HG03095 (cell line): Measurements from ENCODE around the gene FTO.

Experiments
- ATAC-seq: cut with Tn5 transposase; IDR thresholded peaks from one replicate; pipeline ENCODE4 v1.9.1; 2021; ENCODE audit warnings: moderate library complexity; ENCODE audit not compliant: unreplicated experiment

Gene FTO

DNA sequence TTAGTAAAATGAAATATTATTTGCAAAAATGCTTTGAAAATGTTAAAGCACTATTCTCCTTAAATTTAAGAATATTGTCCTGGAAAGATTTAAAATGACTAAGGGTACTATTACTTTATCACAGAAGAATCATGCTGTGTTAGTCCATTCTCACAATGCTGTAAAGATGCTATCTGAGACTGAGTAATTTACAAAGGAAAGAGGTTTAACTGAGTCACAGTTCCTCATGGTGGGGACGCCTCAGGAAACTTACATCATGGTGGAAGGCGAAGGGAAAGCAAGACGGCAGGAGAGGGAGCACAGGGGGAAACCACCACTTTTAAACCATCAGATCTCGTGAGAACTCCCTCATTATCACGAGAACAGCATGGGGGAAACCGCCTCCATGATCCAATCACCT lies 337.0 kb downstream of the FTO start:
- no peak for ATAC-seq

DNA sequence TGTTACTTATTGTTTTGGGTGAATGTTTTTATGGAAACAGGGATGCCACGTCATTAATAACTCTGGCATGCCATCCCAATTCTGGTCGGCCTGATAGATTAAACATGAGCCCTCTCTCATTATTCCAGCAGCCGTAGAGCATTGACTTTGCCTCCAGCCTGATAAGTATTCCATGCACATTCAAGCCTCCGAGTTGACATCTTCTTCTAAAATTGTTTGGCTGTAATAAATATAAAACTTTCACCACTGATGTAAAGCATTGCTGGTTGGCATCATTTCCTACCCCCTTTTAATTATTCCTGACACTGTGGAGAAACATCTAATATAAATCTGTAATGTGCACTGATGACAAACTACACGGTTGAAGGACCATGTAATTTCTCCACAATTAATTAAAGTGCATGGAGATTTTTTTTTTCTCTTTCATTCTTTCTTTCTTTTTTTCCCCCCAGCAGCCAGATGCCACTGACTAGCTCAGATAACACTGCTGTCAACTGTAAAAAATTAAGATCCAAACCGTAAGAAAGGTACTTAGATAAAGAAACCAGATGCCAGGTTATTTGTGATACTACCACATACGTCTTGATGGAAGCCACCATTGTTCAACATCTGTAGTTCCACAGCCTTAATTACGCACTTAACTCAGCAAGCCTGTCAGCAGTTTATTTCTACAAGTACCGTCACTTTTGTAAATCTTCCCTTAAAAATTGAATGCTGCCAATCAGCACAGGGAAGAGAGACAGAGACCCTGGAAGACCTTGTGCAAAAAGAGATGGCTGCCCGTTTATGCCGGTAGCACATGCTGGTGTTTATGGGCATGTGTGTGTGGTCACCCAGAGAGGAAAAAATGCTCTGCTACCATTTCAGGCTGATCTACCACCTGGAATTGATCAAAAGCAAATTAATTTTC lies 344.9 kb downstream of the FTO start:
- no peak for ATAC-seq

DNA sequence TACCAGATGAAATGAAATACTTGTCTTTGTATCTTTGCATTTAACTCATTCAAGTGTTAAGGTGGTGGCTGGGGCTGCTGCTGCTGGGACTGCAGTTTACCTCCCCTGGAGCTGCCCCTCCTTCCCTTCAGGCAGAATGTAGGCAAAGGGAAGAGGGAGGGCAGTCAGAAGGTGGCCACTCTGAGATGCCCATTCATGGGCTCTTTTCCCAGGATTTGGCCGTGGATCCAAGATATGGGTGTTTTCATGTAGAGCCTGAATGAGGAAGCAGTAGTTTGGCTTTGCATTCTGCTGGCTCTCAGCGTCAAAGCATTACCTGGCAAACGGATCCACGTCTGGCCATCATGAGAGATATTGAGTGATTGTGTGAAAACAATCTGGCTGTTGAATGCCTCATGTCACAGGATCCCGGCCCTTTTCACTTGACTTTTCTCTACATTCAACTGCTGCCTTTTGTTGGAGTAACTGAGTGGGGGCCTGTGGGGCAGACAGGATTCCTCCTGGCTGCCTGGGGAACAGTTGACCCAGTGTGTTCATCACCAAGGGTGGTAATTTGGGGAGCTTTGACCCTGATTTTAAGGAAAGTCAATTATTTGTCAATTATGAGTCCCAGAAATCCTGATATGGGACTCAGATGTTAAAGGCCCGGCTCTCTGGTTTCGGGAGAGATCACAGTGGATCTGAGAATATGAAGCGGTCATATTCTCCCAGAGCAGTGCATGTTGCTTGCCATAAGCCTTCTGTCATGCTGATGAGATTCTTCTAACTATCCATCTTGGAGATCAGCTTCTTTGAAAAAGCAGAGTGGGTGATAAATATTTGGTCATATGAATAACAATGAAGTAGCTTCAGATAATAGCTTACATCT lies 345.9 kb downstream of the FTO start:
- ATAC-seq: no peak

DNA sequence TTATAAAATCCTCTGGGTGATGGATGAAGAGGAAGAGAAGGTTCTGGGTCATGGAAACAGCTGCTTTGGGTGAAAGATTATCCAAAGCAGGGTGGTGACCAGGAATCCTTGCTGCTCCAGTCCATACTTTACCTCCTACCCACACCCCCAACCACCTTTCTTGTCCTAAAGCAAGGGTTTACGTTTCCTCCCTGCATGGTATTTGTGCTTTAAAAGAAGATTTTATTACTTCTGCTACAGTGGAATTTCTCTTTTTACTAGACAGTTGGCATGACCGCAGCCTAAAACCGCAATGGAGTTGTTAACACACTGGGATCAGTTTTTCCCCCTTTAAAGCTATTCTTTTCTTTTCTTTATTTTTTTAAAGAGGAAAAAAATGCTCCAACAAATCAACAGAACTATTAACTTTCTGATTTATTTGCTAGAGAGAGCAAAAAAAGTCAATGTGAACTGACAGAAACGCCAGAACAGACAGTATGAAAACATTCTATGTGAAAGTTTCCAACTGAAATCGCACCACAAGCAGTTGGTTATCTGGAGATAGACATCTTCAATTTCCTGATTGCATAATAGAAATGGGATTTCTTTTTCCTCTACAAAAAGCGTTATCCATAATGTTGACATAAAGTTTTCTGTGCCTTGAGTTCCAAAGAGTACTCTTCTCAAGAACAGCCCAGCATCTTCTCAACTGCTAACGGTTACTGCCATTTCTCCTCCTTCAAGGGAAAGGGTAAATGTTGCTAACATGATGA lies 346.7 kb downstream of the FTO start:
- ATAC-seq: no peak

DNA sequence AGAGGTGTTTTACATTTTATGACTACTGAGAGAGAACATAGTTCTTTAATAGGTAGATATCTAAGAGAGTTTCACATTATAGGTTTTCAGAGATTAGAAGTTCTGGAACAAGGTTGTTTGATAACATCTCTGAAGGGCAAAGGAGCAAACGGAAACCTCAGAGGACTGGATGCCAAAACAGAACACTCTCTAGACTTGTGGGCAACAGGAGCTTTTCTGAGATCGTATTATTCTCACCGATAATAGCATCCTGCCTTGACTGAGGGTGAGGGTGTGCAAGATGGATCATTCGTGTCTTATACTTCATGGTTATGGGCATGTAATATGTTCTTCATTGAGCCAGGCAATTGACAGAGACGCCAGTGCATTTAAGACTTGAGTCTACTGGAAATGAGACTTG lies 347.9 kb downstream of the FTO start:
- no peak for ATAC-seq

DNA sequence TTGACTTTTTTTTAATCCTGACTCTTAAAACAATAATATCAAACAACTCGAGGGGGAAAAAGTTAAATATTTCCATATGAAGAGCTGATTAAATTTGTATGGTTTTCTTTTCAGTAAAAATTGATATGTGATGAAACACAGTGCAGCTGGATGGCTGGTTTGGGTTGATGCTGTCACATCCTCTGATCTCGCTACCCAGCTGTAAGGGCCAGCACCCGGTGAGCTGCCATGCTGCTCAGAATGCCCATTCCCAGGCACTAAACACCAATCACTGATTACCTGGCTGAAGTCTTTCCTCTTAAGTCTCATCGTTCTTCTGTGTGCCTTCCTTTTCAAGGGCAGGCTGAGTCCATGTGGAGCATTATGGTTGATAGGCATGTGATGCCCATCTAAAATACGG lies 348.3 kb downstream of the FTO start:
- ATAC-seq: no peak

DNA sequence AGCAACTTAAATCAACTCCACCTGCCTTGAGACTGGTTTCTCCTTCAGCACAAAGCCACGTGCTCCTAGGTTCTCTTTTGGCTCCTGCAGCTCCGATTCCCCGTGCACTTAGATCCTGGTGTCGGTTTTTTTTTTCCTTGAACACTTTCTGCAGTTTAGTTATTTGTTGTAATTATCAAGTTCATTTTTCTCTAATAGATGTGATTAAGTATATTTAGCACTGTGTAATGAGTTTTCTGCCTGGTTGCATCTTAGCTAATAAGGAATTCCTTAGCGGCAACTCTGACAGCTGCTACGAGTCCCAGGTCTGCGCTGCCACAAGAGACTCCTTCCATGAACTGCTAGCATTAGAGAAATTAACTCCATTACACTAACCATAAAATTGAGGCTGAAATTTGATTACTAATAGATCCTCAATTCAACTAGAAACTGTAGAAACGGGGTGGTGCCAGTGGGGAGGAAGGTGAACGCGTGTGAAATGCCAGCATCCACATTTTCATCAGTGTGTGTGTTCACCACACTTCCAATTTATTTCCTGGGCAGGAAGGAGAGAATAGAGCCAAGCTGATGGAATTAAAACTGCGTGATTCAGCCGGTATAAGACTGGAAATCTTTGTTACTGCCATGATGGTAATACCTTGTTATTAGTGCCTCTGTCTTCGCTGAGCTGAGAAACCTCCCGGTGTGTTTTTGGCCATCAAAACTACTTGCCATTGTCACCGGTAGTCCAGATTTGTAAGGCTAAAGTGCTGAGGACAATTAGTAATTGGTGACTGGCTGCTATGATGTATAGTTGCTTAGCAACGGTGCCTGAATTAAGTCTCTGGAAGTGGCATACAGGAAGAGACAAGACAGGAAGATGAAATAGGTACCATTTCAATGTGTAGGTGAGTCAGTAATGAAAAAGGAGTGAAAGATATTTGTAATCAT lies 350.2 kb downstream of the FTO start:
- ATAC-seq: no peak

DNA sequence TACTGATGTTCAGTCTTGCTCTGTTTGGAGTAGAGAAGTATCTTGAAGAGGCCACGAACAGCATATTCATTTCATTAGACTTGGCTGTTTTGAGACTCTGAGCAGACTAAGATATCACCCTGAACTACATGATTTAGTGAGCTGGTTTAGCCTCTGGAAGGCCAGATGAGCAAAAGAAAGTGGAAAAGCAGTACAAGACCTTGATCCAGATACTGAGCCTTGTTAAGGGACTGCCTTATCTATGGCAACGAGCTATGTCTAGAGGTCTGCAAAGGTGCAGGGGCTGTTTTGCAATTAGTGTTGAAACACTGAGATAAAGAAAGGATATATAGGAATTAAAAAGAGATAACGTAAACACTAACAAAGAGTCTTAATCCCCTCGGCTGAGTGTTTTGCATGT lies 351.2 kb downstream of the FTO start:
- no peak for ATAC-seq

DNA sequence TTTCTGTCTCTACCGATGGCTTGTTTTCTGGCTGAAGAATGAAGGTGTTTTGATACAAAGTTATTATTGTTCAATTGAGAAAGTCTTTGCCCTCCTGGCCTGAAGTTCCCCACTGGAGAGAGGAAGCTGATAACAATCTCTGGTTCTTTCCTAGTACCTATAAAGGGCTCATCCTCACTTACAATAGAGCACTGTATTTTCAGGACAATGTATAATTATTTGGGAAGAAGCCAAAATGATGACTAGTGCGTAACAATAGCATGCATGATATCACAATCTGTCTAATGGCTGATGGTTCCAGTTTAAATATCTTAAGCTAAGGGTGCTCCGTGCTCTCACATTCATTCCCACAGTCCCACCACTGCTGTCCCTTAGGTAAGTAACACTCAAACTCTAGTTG lies 351.9 kb downstream of the FTO start:
- no peak for ATAC-seq

DNA sequence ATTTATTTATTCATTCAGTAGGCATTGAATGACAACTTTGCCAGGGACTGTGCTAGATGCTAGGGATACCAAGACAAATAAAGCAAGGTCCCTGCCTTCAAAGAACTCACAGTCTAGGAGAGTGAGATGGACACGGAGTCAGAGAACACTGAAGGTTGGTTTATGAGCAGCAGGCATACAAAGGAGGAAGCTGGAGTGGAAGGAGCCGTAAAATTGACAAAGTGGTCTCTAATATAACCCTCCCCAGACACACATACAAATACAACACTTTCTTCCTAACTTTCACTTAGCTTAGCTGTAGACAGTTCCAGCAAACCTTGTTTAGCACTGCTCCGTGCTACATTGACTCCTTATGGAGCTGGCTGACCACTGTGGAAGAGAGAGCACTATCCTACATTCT lies 353.0 kb downstream of the FTO start:
- ATAC-seq: no peak

DNA sequence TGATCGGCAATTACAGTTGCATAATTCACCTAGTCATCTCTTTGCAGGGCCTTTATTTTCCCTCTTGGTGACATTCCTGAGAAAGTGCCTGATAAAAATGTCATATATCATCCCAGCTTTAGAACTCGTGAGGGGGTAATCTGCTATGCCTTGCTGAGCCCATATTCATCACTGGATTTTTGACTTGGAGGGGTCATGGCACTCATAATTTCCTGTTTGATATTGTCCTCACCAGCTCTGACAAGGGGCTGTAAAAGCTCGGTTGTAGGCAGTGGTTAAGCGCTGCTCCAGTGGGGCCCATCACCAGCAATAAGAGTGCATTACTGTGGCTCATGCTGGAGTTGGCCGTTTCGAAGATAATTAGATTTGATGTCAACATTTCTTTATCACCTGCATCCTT lies 355.4 kb downstream of the FTO start:
- no peak for ATAC-seq

DNA sequence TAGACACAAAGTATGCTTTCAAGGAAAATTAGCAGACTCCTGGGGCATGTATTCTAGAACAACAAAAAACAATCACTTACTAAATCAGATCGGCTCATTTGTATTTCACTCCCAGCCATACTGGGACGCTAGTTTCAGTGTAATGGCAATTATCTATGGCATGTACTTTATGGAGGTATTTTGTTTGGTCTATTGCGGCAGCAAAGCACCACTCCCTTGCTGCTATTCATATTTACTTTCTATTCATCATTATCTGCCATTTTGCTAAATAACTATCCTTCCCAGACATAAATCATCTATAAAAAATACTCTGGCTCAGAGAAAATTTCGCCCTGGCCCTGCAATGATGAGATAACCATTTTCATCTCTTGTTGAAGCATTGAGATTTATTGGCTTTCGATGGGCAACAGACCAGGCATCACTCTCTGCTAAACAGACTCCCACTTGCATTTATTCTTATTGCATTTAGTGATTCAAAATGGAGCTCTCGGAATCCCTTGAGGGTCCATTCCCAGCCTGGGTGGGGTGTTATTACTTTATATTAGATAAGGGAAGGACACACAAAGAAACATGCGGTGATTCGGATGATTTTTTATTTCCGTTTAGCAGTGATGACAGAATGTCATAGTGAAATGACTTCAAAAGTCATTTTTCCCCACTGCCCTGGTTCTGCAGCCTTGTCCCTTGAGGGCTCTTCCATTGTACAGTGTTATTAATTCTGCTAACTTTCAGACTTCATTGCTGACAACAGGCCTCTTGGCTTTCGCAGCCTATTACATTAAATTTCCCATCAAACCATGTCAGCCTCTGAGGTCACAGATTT lies 356.9 kb downstream of the FTO start:
- no peak for ATAC-seq

DNA sequence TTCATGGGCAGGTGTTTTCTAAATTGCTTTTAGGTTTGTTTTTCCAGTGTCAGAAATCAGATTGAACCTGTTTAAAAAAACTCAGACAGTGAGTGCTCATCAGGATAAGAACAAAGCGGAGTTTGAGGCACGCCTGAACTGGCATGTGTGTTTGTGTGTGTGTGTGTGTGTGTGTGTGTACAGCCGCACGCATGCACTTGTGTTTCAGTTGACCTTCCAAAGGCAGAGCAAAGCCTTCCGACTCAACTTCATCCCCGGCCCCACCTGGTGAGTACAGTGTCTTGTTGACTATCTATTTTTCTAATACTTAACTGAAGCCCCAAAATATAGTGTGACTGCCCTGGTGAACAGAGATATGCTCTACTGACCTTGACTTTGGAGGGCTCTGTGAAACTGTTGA lies 357.5 kb downstream of the FTO start:
- no peak for ATAC-seq

DNA sequence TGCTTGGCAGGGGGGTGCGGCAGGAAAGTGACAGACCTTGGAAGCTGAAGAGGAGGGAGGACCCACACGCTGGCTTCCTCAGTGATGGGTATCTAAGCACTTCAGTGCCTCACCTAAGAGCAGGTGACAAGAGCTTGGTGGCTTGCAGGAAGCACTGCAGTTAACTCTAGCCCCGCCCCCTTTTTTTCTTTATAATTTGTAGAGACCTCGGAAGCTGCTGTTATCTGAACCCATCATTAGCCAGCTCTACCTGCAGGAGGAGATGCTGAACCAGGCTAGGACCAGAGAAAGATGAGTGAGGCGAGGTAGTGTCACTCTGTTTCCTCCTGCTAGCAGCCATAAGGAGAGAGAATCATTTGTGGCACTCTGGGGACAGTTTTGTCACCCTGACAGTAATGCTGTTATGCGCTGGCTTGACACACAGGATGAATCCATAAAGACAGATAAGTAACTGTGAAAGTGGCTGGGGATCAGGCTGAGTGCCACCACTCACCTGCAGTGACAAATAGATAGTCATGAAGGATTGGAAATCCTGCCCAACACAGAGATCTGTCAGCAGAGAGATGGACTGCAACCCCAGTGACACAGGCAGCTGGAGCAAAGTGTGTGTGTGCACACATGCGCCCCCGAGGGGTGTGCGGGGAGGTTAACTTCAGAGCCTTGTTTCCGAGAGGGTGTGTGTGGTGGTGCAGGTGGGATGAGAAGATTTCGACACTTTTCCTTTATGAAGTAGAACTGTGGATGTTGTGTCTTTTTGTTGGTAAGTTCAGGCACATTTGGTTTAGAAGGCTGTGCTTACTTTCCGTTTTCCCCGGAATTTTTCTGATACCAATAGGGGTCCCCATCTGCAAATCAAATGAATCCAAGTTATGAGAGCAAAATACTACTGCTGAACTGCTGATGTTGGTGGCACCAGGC lies 358.7 kb downstream of the FTO start:
- no peak for ATAC-seq

DNA sequence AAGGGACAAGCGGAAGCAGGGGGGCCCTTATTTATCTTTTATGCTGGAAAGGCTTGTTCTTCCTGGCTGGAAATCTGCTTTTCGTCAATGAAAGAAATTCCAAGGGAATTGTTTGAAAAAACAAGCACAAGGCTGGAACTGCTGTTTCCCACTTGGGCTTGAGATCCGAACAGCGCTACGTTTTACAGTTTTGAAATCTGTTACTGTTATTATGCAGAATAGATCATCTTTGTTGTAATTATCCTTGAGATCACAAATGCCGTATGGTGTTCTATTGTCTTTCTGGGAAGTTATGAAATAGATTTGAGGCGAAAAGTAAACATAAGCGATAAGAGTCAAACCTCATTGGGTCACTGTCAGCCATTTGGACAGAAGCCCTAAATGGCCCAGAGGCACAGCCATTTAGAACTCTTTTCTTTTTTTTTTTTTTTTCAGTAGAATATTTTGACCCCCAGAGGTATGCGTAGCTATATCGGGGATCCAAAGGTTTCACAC lies 359.4 kb downstream of the FTO start:
- no peak for ATAC-seq

DNA sequence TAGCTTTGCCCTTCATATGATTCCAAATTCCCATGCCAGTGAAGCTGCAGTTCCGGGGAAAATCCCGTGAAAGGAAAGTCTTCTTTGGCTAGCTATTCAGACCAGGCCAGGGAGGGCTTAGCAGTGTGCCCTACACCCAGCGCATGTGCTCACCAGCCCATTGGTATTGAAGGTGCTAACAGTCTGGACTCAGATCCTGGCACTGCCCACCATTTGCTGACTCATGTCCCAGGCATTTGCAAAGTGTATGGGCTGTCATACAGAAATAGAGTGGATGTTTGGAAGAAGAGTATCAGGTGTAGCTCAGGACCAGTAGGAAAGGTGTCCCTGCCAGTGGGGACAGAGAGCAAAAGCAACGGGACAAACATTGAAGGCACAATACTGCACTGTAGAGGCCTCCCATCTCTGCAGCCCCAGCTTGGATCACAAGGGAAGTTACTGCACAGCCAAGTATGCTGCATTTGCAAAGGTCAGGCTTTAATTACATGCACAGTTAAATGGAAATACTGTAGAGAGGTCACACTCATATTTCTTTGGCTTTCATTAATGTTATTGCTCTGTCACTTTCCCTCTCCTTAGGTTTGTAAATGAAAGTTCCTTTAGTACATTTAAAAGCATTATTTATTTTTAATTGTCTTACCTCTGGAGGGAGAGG lies 362.6 kb downstream of the FTO start:
- no peak for ATAC-seq

DNA sequence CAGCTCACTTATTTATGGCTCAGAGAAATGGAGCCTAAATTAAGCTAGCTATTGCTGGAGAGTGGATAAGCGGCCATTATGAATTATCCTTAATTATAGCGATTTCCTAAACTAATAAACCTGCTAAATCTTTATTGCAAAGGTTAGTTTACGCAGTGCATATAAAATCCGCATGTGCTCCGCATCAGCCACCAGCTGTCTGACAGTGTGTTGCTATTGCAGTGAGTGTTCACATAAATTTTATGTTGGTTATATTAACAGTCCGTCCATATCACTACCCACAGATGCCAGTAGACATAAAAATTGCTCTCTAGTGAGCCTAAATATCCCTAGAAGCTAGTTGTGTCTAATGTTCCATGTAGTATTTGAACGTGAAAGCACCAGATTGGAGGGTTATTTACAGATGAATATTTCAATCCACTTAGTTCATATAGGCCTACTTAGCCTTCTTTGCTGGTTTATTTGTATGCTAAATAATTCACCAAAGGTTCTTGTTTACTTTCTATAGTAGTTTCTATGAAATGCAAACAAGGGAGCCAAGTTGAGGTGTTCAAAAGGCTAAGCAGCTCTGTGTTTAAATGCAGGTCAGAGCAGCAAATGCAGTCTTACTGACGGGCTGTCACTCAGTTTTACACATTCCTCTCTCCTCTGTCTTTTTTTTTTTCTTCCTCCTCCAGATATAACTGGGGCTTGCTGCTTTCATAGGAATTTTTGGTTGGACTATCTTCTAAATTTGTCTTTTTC lies 363.5 kb downstream of the FTO start:
- no peak for ATAC-seq
